Ishikawa (cell line): ENCODE results near the gene CCNK.

Source experiments
- CREB1 ChIP-seq: IDR thresholded peaks from 2 replicates; pipeline ENCODE4 v1.6.1; 2012; ENCODE audit warnings: low read depth
- EGR1 ChIP-seq: IDR thresholded peaks from 2 replicates; pipeline ENCODE4 v1.6.1; 2012
- EP300 ChIP-seq: IDR thresholded peaks from 2 replicates; pipeline ENCODE4 v1.6.1; 2012; ENCODE audit warnings: borderline replicate concordance
- FOXM1 ChIP-seq: IDR thresholded peaks from 2 replicates; pipeline ENCODE4 v1.6.1; 2012; ENCODE audit warnings: low read depth, borderline replicate concordance
- RAD21 ChIP-seq: IDR thresholded peaks from 2 replicates; pipeline ENCODE4 v1.6.1; 2012; ENCODE audit warnings: low read depth
- REST ChIP-seq: IDR thresholded peaks from 2 replicates; pipeline ENCODE4 v1.6.1; 2012; ENCODE audit warnings: low read depth, mild to moderate bottlenecking
- TCF12 ChIP-seq: IDR thresholded peaks from 2 replicates; pipeline ENCODE4 v1.6.1; 2012; ENCODE audit warnings: low read depth
- YY1 ChIP-seq: IDR thresholded peaks from 2 replicates; pipeline ENCODE4 v1.6.1; 2012; ENCODE audit warnings: low read depth

DNA sequence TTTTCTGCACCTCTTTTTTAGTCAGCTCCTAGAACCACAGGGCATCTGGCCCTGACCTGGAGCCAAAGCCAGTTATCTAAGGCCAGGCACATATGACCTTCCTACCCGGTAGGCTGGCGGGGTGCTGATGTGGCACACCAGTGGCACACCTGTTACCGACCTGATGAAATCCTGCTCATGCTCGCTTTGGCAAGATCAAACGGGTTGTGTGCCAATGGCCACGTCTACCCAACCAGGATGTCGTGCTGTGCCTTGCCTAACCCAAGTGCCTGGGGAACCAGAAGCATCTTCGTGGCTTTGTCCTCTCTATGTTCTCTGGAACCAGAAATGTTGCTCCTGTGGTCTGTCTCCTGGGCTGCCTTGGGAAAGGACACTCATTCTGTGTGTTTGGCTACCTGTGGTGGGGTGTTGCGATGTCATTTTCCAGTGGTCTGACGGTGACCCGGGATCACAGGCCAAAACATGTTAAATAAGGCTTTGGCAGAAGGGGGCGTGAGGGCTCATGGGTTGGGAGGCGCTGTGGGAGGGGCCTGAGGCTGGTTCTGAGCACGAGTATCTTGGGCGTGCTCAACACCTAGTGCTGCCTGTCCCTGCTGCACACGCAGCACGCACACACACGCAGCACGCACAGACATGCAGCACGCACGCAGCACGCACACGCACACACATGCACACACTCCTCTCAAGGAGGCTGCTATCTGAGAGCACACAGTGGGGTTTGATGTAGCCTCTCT is 27.9 kb downstream of the CCNK start:
- TF ChIP-seq YY1 = no peak
- TF ChIP-seq TCF12 = no peak
- no peak for TF ChIP-seq CREB1
- TF ChIP-seq EP300 = no peak
- TF ChIP-seq EGR1 = no peak
- no peak for TF ChIP-seq FOXM1
- no peak for TF ChIP-seq REST
- TF ChIP-seq RAD21 = no peak
